MM.1S (cell line): ENCODE data around the gene FARSA.
A peak's percentile ranks its signal among the peaks of the same experiment; 100 is the strongest.

Source experiments
- DNase-seq: peaks from one replicate; pipeline ENCODE4 v3.0.0-alpha.2; 2015
- H2AFZ ChIP-seq: fragments of 300-600 bp; sonication (generic); 2 replicates; pipeline ENCODE4 v1.6.0; 2016; ENCODE audit warnings: antibody characterized with exemption, low read length
- H3F3A ChIP-seq: fragments of 300-600 bp; sonication (generic); 2 replicates; pipeline ENCODE4 v1.6.1; 2016; ENCODE audit warnings: mild to moderate bottlenecking, antibody characterized with exemption, low read length, moderate library complexity, mixed read lengths; ENCODE audit not compliant: insufficient read depth
- H3K27ac ChIP-seq: fragments of 300-600 bp; sonication (generic); 2 replicates; pipeline ENCODE4 v1.5.1; 2016; ENCODE audit warnings: mild to moderate bottlenecking, low read length
- H3K27me3 ChIP-seq: fragments of 300-600 bp; sonication (generic); replicated peaks from 2 replicates; pipeline ENCODE4 v1.6.0; 2016; ENCODE audit warnings: low read length; ENCODE audit not compliant: insufficient read depth
- H3K36me3 ChIP-seq: fragments of 300-600 bp; sonication (generic); replicated peaks from 2 replicates; pipeline ENCODE4 v1.6.1; 2016; ENCODE audit warnings: mild to moderate bottlenecking, low read length, mixed read lengths; ENCODE audit not compliant: insufficient read depth
- H3K4me1 ChIP-seq: fragments of 300-600 bp; sonication (generic); 2 replicates; pipeline ENCODE4 v1.6.1; 2016; ENCODE audit warnings: low read length, mixed read lengths
- H3K4me2 ChIP-seq: fragments of 300-600 bp; sonication (generic); 2 replicates; pipeline ENCODE4 v1.6.0; 2016; ENCODE audit warnings: low read depth, low read length
- H3K4me3 ChIP-seq: fragments of 300-600 bp; sonication (generic); 2 replicates; pipeline ENCODE4 v1.5.1; 2016; ENCODE audit warnings: low read length, mixed read lengths
- H3K79me2 ChIP-seq: fragments of 300-600 bp; sonication (generic); 2 replicates; pipeline ENCODE4 v1.6.1; 2016; ENCODE audit warnings: mixed run types, low read length, mixed read lengths
- H3K9ac ChIP-seq: fragments of 300-600 bp; sonication (generic); 2 replicates; pipeline ENCODE4 v1.6.1; 2016; ENCODE audit warnings: low read length, mixed read lengths
- H3K9me2 ChIP-seq: fragments of 300-600 bp; sonication (generic); replicated peaks from 2 replicates; pipeline ENCODE4 v1.6.1; 2016; ENCODE audit warnings: mild to moderate bottlenecking, low read length, mixed read lengths; ENCODE audit not compliant: insufficient read depth
- H3K9me3 ChIP-seq: fragments of 300-600 bp; sonication (generic); replicated peaks from 2 replicates; pipeline ENCODE4 v1.6.1; 2016; ENCODE audit warnings: mild to moderate bottlenecking, low read length, mixed read lengths; ENCODE audit not compliant: insufficient read depth
- H4K20me1 ChIP-seq: fragments of 300-600 bp; sonication (generic); 2 replicates; pipeline ENCODE4 v1.6.1; 2016; ENCODE audit warnings: mild to moderate bottlenecking, low read length, moderate library complexity, mixed read lengths; ENCODE audit not compliant: insufficient read depth
- EZH2 ChIP-seq: fragments of 300-600 bp; sonication (generic); optimal IDR thresholded peaks from 2 replicates; pipeline ENCODE3; 2017; ENCODE audit warnings: low read depth, mild to moderate bottlenecking, antibody characterized with exemption, low read length, mixed read lengths
- EZH2phosphoT487 ChIP-seq: fragments of 300-600 bp; sonication (generic); IDR thresholded peaks from 2 replicates; pipeline ENCODE4 v1.6.1; 2018; ENCODE audit warnings: antibody characterized with exemption, low read length
- TF ChIP-seq, protein P1 (sequence below): fragments of 300-600 bp; sonication (generic); IDR thresholded peaks from 2 replicates; pipeline ENCODE4 v1.5.1; 2016; ENCODE audit warnings: antibody characterized with exemption, low read length, mixed read lengths

Gene FARSA

DNA sequence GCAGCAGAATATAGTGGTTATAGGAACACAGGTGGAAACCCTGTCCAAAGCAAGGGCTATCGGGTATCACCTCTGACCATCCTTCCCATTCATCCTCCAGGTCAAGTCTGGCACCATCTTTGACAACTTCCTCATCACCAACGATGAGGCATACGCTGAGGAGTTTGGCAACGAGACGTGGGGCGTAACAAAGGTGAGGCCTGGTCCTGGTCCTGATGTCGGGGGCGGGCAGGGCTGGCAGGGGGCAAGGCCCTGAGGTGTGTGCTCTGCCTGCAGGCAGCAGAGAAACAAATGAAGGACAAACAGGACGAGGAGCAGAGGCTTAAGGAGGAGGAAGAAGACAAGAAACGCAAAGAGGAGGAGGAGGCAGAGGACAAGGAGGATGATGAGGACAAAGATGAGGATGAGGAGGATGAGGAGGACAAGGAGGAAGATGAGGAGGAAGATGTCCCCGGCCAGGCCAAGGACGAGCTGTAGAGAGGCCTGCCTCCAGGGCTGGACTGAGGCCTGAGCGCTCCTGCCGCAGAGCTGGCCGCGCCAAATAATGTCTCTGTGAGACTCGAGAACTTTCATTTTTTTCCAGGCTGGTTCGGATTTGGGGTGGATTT lies 10.0 kb upstream of the FARSA start:
- Histone ChIP-seq H3K4me3 (no peak overlapping the region), H3K9me3 (no peaks in the 10 kb centered on the region), H3K4me2 (peak overlapping the region; percentile 0; the same call in 1 of the 2 replicates), H3K27me3 (no peaks in the 10 kb centered on the region), H2AFZ (no peak overlapping the region), H3K36me3 (peaks cover 36% of the 10 kb centered on the region), H3K9ac (no peak overlapping the region), H4K20me1 (peaks cover 15% of the 10 kb centered on the region), H3K27ac (peak overlapping the region; percentile 78; the same call in 1 of the 2 replicates), H3K9me2 (no peaks in the 10 kb centered on the region), H3K79me2 (peaks cover 71% of the 10 kb centered on the region), H3K4me1 (peaks cover 40% of the 10 kb centered on the region), H3F3A (peaks cover 78% of the 10 kb centered on the region)
- no peak for DNase-seq
- TF ChIP-seq EZH2phosphoT487 (no peak), EZH2 (no peak)
- TF ChIP-seq, protein P1, sequence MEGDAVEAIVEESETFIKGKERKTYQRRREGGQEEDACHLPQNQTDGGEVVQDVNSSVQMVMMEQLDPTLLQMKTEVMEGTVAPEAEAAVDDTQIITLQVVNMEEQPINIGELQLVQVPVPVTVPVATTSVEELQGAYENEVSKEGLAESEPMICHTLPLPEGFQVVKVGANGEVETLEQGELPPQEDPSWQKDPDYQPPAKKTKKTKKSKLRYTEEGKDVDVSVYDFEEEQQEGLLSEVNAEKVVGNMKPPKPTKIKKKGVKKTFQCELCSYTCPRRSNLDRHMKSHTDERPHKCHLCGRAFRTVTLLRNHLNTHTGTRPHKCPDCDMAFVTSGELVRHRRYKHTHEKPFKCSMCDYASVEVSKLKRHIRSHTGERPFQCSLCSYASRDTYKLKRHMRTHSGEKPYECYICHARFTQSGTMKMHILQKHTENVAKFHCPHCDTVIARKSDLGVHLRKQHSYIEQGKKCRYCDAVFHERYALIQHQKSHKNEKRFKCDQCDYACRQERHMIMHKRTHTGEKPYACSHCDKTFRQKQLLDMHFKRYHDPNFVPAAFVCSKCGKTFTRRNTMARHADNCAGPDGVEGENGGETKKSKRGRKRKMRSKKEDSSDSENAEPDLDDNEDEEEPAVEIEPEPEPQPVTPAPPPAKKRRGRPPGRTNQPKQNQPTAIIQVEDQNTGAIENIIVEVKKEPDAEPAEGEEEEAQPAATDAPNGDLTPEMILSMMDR: no peak

GRCh38 chr19:12940897-12941296 lies 7.4 kb upstream of the FARSA start:
- Histone ChIP-seq H3K9me2 (no peaks in the 10 kb centered on the region), H4K20me1 (peaks cover 15% of the 10 kb centered on the region), H3K4me1 (peaks cover 46% of the 10 kb centered on the region), H3K9ac (no peak overlapping the region; the same call in 1 of the 2 replicates), H2AFZ (no peak overlapping the region), H3K27me3 (no peaks in the 10 kb centered on the region), H3K4me3 (0 out of 2 replicates have a peak overlapping the region, but pooled peaks have one; percentile 92), H3K79me2 (peaks cover 46% of the 10 kb centered on the region), H3K4me2 (peak overlapping the region; percentile 76; the same call in 1 of the 2 replicates), H3F3A (peaks cover 87% of the 10 kb centered on the region), H3K36me3 (peaks cover 24% of the 10 kb centered on the region), H3K9me3 (no peaks in the 10 kb centered on the region), H3K27ac (peak overlapping the region; percentile 66; the same call in 1 of the 2 replicates)
- DNase-seq: no peak
- TF ChIP-seq EZH2: no peak

DNA sequence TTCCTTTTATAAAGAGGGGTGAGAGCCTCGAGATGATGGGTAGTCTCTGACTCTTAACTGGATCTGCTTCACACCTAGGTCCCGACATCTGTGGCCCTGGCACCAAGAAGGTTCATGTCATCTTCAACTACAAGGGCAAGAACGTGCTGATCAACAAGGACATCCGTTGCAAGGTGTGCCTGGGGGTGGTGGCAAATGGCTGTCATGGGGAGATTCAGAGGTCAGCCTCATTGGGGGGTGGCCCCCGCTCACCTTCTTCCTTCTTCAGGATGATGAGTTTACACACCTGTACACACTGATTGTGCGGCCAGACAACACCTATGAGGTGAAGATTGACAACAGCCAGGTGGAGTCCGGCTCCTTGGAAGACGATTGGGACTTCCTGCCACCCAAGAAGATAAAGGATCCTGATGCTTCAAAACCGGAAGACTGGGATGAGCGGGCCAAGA lies 6.5 kb upstream of the FARSA start:
- no peaks in the 10 kb centered on the region for H3K9me3 ChIP-seq
- peak overlapping the region; percentile 90; the same call in 1 of the 2 replicates for H3K9ac ChIP-seq
- H3K4me2 ChIP-seq: peak overlapping the region; percentile 76
- DNase-seq: no peak
- H3K36me3 ChIP-seq: peaks cover 24% of the 10 kb centered on the region
- peaks cover 44% of the 10 kb centered on the region for H3K79me2 ChIP-seq
- H3K4me1 ChIP-seq: peaks cover 46% of the 10 kb centered on the region
- H4K20me1 ChIP-seq: peaks cover 15% of the 10 kb centered on the region
- H3K4me3 ChIP-seq: peak overlapping the region; percentile 92
- H3K27me3 ChIP-seq: no peaks in the 10 kb centered on the region
- H3F3A ChIP-seq: peaks cover 82% of the 10 kb centered on the region
- H3K27ac ChIP-seq: peak overlapping the region; percentile 66; the same call in 1 of the 2 replicates
- TF ChIP-seq EZH2phosphoT487 (no peak), EZH2 (no peak)
- TF ChIP-seq, protein P1: no peak
- no peak overlapping the region for H2AFZ ChIP-seq
- no peaks in the 10 kb centered on the region for H3K9me2 ChIP-seq
